Lung microvascular endothelial cell (primary cell): Measurements from ENCODE around the gene OLFML2B. TPM values are rescaled to one million over a fixed set of nuclear protein-coding genes. Genes with fewer than 3 reads are reported as not detected.

ENCODE experiments used
- DNase-seq, 2 donors: peaks; one replicate each; pipeline versions ENCODE4 v3.0.0 to v3.0.0-alpha.2; 2010; ENCODE audit warnings: low read depth in 2 of 2
- total RNA-seq: library from RNA; depleted of rRNA; stranded (reverse); fragments of >200 nt; gene quantifications from 2 replicates; pipeline ENCODE4 v1.2.1, GENCODE V29; 2014

Gene OLFML2B
- total RNA-seq, 1 donor from 2014 or later = not detected

DNA sequence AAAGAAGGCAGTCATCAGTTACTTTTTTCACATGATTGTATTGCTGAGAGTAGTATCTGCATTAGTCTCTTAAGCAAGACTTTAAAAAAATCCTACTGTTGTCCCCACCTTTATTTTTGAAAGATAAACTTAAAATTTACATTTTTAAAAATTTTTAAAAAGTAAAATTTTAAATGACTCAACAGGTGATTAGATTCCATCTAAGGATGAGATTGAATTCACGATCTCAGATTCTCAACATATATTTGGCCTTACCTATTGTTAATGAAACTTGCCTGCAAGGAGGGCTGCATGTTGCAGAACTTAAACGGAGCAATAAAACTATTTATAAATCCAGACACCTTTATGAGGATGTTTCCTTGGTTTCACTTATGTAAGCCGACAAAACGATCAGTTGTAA, 75.2 kb downstream of the OLFML2B start:
- DNase-seq = peak in 1 of 2 donors; percentile 15

DNA sequence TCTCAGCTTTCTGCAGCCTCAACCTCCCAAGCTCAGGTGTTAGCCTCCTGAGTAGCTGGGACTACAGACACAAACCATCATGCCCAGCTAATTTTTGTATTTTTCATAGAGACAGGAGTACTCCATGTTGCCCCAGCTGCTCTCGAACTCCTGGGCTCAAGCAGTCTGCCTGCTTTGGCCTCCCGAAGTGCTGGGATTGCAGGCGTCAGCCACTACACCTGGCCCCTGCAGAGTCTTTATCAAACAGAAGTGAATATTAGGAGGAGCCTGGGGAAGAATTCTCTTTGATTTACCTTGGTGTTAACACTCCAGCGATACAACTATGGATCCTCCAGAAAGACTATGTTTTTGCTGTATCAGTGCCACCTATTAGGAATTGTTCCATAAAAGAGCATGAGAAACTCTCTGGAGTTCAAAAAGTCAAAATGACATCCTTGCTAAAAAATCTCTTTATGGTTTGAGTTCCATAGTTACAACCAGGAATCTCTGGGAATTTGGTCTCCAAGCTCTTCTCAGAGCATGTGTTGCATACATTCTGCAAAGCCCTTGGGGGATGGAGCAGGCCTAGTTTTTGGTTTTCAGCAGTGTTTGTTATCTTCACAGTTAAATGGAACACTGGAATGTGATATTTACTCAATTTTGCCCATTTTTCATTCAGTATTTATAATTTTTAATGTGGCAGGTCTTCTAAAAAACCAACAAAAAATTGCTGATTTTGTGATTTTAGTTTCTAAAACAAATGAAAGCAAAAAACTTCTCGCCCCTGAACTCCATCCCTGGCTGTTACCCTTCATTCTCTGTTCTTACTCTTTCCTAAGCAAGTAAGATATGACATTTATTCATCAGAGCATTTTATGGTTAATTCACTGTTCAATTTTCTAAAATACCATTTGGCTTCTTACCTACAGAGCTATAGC, 77.3 kb downstream of the OLFML2B start:
- peak in 1 of 2 donors; percentile 8 for DNase-seq

DNA sequence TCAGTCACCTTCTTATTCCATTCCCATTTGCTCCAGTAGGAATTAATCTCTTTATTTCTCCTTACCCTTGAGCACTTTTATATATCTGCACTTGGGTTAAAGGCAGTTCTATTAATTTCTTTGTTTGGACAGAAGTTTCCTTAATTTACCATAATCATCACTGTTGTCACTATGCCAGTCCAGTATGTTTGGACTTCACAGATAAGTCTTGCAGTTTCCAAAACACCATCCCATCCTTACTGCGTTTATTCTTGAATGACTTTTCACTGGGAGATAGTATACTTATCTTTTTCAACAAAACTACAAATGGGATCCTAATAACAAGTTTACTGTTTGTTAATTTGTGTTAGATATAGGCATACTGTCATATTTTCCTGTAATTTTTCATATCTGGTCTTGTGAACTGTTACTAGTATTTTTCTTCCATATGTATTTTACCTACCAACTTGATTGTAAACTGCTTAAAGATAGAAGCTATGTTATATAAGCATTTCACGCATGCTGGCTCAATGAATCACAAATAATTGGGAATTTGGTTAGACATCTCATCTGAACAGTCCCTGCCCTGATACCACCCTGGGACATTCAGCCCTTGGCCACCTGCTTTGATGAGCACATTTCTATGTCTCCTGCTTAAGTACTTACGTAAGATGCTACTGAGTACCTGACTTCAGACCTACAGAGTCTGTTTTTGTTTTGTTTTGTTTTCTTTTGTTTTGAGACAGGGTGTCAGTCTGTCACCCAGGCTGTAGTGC, 78.2 kb downstream of the OLFML2B start:
- no peak for DNase-seq

DNA sequence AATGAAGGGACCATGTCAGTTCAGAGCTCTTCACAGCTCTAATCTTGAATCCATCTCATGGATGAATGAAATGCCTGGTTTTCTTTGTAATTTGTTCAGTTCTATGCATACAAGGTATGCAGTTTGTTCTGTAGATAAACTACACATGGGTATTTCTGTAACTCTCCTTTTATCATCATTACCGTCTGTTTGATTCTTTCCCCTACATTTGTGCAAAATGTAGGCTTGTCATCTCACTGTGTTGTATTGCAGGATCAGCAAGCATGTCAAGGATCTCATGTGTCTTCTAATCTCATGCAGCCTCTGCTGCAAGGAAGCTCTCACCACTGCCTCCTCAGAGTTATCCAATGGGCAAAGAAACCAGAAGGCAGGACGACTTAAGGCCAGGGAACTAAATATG, 79.3 kb downstream of the OLFML2B start:
- DNase-seq = no peak

DNA sequence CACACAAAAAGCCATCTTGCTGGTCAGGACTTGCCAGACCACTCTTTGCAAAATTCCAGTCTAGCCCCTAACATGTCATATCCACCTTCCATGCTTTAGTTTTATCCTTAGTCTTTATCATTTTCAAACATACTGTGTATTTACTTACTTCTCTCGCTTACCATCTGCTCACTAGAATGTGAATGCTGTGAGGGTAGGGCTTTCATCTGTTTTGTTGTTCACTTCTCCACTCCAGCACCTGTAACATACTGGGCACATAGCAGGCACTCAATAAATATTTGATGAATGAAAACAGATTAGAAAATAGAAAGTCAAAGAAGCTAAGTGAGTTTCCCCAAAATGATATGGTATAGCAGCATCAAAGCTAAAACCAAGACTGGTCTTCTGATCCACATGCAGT, 79.9 kb downstream of the OLFML2B start:
- DNase-seq = no peak

DNA sequence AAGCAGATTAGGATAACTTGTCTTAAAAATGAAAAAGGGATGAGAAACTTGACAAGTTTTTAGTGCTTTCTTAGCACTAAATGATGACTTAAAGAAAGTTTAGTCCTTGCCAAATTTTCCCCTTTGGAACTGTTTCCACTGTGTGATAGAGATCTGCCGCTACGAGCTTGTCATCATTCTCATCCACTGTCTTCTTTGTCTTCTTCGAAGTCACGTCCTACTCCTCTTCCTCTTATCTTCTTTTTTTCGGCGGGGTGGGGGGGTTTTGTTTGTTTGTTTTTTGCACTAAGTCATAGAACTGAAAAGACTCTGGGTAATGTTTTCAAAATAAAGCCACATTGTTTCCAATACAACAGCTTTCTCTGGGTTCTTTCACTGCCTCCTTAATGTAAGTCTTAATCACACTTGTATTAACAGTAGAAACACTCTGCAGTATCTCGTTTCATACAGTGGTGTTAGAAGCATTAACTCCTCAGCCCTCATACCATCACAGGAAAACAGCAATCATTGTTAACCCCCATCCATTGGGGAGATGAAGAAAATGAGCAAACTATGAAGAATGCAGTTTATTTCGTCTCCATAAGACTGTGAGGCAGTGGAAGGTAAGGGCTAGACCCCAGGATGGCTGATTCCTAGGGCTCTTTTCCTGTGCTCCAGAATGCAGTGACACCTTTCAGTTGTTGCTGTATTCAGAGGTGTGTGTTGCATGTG, 81.8 kb downstream of the OLFML2B start:
- no peak for DNase-seq

DNA sequence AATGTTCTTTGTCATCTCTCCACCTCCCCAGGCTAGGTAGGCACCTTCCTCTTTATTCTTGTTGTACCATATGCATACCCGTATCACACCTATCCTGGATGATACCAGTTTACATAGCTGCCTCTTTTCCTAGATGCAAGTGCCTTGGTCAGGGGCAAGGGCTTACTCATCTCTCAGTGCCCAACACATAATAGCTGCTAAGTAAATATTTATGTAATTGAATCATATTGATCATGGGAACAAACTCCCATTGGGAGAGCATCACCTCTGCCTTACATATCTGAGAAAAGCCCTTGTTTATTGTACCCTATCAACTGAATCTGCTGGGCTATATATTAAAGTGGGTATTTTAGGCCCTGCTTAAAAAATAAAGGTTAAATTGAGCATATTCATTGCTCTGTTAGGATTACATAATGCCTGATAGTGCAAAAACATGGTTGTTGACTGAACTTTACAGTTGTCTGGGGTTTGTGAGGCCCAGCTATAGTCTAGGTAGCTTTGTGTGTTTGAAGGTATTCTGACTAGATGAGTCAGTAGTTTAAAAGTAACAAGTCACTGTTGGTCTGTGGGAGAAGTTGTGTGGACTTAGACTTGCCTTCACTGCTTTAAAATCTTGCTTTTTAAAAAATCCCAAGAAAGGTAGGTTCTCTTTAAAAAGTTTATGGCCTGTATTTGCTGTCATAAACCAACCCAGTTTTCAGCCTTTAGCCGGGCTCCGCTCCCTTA, 82.6 kb downstream of the OLFML2B start:
- DNase-seq = no peak

DNA sequence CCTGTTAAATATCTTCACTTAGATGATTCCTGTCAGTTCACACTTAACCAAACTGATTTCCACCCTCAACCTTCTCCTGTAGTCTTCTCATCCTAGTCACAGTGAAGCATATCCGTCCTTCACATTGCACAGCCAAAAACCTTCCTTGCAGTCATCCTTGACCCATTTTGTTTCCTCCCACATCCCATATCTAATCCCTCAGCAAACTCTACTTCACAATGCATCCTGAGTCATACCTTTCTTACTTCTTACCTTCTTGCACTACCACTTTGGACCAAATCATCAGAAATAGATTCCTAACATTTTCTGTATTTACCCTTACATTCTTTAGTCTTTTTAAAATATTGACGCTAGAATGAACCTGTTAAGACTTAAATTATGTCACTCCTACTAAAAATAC, 86.9 kb downstream of the OLFML2B start:
- no peak for DNase-seq

DNA sequence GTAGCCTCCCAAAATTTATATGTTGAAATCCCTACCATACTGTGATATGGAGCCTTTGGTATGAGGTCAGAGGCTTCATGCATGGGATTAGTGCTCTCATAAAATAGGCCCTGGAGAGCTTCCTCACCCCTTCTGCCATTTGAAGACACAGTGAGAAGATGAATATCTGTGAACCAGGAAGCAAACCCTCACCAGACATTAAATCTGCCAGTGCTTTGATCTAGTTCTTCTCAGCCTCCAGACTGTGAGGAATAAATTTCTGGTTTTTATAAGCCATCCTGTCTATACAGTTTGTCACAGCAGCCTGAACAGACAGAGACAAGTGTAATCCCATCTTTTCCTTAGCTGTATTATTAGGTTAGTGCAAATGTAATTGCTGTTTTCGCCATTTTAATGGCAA, 88.4 kb downstream of the OLFML2B start:
- no peak for DNase-seq

DNA sequence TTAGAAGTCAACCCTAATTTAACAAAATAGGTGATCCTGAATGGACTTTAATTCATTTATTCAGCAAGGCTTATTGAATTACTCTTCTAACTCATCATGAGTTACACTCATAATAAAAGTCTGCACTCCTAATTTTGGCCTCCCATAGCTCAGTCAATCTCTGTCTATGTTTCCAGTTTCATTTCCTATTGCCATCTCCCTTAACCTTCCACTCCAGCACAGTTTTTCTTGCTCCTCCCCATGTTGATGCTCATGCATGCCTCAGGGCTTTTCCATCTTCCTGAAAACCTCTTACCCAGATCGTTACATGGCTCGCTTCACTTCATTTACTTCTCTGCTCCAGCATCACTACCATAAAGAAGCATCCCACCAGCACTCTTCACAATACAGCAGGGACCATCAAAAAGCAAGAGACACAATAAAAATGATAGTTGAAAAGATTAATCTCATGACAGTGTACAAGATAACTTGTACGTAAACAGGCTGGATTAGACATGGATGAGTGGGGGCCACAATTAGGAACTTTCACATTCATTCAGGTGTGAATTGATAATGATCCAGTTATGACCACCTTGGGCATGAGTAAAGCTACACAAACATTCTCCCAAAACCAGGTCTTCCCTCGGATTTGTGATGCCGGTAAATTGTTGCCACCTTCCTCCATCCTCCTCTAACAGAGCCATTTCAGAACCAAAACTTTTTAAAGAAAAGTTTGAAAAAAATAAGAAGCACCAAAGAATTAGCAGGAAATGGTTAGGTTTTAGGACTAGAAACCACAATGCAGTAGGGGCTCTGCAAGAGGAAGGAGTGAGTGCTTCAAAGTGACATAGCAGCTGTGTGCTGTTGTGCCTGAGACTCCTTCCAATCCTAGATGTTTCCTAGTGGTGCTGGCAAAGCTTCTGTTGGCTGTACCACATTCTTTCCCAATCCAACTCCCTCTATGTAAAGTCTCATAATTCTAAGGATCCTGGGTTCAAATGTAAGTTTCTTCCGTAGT, 89.8 kb downstream of the OLFML2B start:
- no peak for DNase-seq

Other genes with a start within 250 kb of the OLFML2B start
- under 0.01 and 0.20 TPM in 2 replicates for gene NOS1AP, start 45.8 kb upstream of the OLFML2B start, total RNA-seq